C1 segment of cervical spinal cord (tissue), 14 donors: ENCODE data around the gene ARID4B.
"Not testable (repeated sequence)": the region's sequence is repeated elsewhere in the genome, so short reads cannot be mapped to it uniquely, and the experiment has no call there.

ENCODE experiments used
- DNase-seq, 14 donors: peaks; one replicate each; lab custom pipeline; 2025; lab: John Stamatoyannopoulos, UW

ARID4B gene

GRCh38 chr1:235329139-235329902 lies 1.3 kb upstream of the ARID4B start:
- peak in 7 of 14 donors; percentile 36 to 74 (median 63) for DNase-seq

- peak; percentile 95 to 100 (median 99) for DNase-seq
Measured at GRCh38 chr1:235328271-235329138, 526 bp upstream of the ARID4B start, which contains the start of gene GGPS1. TSS of gene GGPS1 (plus strand) at chr1:235328570. CDS start at chr1:235335265, 6,695 bp downstream.

- DNase-seq = peak in 11 of 14 donors; percentile 13 to 53 (median 34)
Measured at GRCh38 chr1:235326719-235327558, 1.0 kb downstream of the ARID4B start.

- DNase-seq = no peak
Measured at GRCh38 chr1:235325854-235326253, 2.1 kb downstream of the ARID4B start.

GRCh38 chr1:235325139-235325538 lies 2.8 kb downstream of the ARID4B start:
- DNase-seq = no peak

GRCh38 chr1:235324296-235324695 lies 3.7 kb downstream of the ARID4B start:
- no peak for DNase-seq

GRCh38 chr1:235320521-235321179 lies 7.3 kb downstream of the ARID4B start:
- DNase-seq = no peak

- DNase-seq = no peak
Measured at GRCh38 chr1:235319255-235319654, 8.7 kb downstream of the ARID4B start.

GRCh38 chr1:235317168-235317567 lies 10.8 kb downstream of the ARID4B start:
- no peak for DNase-seq

- no peak for DNase-seq
Measured at GRCh38 chr1:235315735-235316134, 12.2 kb downstream of the ARID4B start.

- no peak for DNase-seq
Measured at GRCh38 chr1:235315173-235315572, 12.8 kb downstream of the ARID4B start.

- no peak for DNase-seq
Measured at GRCh38 chr1:235313931-235314678, 13.9 kb downstream of the ARID4B start.

GRCh38 chr1:235313262-235313661 lies 14.7 kb downstream of the ARID4B start:
- DNase-seq = no peak

GRCh38 chr1:235309206-235309605 lies 18.8 kb downstream of the ARID4B start:
- not testable (repeated sequence) for DNase-seq

- no peak for DNase-seq
Measured at GRCh38 chr1:235307158-235308124, 20.5 kb downstream of the ARID4B start.

- DNase-seq = no peak
Measured at GRCh38 chr1:235304549-235305451, 23.2 kb downstream of the ARID4B start.

- no peak for DNase-seq
Measured at GRCh38 chr1:235302143-235302542, 25.8 kb downstream of the ARID4B start.
